Bone marrow (tissue), 2 donors: Measurements from ENCODE around the gene SCNN1G.
"Not testable (repeated sequence)": the region's sequence is repeated elsewhere in the genome, so short reads cannot be mapped to it uniquely, and the experiment has no call there.

Experiments
- DNase-seq, 2 donors: peaks; one replicate each; lab custom pipeline; 2025; lab: John Stamatoyannopoulos, UW

SCNN1G gene, protein sequence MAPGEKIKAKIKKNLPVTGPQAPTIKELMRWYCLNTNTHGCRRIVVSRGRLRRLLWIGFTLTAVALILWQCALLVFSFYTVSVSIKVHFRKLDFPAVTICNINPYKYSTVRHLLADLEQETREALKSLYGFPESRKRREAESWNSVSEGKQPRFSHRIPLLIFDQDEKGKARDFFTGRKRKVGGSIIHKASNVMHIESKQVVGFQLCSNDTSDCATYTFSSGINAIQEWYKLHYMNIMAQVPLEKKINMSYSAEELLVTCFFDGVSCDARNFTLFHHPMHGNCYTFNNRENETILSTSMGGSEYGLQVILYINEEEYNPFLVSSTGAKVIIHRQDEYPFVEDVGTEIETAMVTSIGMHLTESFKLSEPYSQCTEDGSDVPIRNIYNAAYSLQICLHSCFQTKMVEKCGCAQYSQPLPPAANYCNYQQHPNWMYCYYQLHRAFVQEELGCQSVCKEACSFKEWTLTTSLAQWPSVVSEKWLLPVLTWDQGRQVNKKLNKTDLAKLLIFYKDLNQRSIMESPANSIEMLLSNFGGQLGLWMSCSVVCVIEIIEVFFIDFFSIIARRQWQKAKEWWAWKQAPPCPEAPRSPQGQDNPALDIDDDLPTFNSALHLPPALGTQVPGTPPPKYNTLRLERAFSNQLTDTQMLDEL

DNA sequence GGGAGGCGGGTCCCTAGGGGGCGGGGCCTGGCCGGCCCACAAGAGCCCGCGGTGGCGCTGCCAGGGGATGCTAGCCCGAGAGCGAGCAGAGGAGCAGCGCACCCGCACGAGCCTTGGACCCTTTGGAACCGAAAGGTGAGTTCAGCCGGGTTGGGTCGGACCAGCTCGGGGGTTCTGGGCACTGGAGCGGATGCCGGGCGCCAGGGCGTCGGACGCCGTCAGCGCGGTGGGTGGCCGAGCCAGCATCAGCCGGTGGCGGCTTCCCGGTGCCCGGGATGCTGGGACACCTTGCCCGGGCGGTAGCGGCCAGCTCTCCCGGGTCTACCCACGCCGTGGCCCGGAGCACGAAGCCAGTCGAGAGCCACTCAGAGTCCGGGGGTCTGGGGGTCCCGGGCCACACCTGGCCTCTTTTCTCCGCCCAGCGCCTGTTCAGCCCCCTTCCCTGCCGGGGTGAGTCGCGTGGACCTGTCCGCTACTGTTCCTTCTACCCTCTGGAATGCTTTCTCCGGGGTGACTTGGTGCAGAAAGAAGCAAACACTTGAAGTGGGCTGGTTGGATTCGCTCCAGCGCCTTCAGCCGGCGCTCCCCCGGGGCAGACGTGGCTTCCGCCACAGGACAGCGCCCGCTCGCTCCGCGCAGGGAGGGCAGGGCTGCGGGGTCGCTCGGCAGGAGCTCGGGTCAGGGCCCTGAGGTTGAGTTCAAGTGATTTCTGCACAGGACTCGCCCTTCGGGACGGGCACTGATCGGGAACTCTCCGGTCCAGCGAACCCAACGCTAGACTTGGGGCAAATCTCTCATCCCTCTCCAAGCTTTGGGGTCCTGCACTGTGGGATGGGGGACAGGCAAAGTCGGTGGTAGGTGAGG lies at the start of gene SCNN1G:
Gene SCNN1G, plus strand, starts transcription at position 67 of the 864 bp plus-strand sequence. CDS start 3,527 bp downstream, outside the sequence.
- no peak for DNase-seq

DNA sequence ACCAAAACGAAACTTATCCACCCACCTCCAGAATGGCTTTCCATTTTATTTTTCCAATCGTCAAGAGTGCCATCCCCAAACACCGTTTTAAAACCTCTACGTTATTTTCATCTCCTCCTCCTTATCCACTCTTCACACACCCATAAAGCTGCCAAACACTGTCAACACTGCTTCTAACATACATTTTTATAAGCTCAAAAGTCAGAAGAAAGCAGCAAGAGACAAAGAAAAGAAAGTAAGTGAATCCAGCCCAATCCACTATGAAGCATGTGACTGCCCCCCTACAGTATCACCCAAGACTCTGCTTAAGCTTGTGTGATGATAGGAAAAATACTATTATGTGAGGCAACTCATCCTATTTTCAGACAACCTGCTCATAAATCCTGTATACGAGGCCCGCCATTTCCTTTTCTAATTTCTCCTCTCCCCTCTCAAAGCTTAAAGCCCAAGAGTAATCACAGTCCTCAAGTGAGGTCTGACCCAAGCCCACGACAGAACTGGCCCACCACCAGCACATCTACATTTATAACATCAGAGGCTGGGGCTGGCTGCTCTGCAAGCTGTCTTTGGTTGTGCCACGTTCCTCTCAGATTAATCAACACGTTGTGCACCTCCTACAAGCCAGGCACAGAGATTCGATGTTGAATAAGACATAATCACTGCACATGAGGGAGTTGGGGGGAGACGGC lies 49.6 kb upstream of the SCNN1G start:
- DNase-seq = no peak

DNA sequence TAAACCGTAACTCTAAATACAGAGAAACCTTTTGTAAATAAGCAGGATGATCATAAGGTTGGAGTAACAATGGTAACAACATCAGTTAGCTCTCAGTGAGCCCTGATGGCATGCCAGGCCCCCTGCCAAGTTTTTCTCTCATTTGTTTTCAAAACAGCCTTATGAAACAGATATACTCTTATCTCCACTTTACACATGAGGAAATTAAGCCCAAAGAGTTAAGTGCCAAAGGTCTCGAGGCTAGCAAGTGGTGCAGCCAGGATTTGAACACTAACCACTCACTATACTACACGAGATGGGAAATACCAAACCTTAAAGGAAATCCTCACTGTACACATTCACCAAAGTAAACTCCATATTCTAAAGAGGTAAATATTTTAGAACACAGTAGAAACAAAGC lies 48.3 kb upstream of the SCNN1G start:
- DNase-seq = no peak

DNA sequence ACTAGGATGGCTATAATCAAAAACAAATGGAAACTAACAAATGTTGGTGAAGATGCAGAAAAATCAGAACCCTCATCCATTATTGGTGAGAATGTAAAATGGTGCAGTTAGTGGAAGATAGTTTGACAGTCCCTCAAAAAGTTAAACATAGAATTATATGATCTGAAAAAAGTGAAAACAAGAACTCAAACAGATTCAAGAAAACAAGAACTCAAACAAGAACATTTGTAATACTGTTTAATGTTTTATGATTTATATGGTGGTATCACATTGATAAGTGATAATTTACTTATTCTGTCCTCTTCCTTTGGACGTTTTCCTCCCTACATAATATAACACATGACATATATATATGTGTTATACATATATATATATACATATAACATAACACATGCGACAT lies 45.3 kb upstream of the SCNN1G start:
- DNase-seq = no peak

DNA sequence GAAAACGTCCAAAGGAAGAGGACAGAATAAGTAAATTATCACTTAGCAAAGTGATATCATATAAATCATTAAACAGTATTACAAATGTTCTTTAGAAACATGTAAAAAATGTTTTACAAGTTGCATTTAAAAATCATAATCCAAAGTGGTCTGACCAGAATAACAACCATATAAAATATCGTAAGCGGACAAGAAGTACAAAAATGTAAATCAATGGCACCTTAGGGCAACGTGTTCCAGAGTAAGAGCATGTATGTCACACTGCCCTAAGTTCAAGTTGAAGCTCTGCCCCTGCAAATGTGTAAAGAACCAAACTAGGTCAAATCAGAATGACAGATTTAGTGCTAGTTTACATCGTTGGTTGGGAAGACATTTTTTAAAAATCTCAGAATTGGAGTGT lies 44.7 kb upstream of the SCNN1G start:
- no peak for DNase-seq

DNA sequence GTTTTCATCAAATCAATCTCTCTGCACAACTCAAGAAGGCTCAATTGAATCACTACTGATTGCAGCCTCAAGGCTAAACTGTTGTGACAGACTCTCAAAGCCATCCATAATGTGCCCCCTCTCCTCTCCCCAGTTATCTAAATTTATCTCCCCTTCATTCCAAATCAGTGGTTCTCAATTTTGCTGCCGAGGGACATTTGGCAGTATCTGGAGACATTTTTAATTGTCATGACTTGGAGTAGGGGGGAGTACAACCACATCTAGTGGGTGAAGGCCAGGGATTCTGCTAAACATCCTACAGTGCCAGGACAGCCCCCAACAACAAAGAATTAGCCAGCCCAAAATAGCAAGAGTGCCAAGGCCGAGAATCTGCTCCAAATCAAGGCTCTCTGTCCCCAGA lies 42.4 kb upstream of the SCNN1G start:
- DNase-seq = no peak

DNA sequence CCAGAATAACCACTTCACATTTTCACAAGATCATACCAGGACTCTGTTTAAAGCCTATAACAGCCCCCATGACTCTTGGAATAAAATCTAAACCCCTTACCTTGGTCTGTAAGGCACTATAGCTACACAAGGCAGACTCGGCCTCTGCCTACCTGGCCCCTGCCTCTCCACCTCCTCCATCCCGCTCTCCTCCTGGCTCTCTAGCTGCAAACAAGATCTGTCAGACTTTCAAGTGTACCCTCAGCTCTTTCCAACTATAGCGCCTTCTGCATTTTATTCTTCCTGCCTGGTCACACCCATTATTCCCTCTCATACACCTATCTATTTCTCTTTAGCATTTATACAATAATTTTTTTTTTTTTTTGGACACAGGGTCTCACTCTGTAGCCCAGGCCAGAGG lies 41.5 kb upstream of the SCNN1G start:
- DNase-seq = no peak

DNA sequence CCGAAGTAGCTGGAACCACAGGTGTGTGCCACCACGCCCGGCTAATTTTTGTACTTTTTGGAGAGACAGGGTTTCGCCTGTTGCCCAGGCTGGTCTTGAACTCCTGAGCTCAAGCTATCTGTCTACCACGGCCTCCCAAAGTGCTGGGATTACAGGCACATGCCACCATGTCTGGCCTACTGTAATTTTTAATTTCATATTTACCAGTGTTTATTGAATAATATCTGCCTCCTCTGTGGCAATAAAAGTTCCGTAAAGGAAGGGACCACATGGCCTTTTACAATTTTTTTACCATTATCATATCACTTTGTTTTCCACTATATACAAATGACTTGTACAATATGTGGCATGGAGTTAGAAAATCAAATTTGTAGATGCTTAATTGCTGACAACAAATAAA lies 41.0 kb upstream of the SCNN1G start:
- DNase-seq = no peak

DNA sequence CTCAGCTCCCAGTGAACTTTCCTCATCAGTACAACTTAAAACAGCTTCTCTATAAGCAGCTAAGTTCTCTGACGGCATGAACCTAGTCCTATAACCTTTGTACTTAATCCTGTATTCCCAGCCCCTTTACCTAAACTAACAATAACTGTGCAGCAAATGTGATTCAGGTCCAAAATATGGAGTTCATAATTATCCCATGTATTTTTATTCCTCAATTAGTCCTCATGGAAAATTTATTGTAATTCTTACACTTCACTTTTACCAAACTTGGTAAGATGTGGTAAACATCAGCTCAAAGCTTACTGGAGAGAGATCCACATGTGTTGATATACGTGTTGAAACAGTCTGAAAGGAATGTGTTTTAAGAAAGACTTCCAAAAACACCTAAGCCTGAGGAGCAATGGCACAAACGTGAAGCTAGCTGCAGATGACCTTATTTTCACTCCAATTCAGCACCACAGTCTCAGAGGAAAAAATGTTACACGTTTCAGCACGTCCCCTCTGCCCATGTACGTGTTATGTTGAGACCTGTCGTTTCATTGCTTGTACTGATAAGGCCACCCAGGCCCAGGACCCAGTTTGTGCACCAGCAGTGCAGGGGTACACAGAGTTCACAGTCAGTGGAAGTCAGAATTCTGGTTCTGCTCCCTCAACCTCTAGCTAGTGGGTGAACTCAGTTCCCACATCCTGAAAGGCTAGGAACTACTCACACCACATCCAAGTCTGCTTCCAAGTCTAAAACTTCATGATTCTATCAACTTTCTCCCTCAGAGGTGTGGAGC lies 40.4 kb upstream of the SCNN1G start:
- DNase-seq = no peak

DNA sequence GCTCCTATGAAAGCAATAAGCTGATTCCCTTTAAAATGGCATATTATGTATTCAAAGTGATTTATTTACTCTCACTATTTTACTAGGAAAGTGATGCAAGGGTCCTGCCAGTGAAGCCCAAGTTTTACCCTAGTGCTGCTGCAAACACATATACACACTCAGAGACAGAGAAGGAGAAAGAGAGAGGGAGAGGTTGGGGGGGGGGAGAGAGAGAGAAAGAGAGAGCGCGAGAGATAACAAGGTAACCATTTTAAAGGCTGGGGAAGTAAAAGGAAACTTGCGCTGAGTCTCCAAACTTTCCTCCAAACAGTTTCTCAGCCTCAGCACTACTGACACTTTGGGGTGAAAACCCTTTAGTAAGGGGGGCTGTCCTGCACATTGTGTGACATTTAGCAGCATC lies 39.2 kb upstream of the SCNN1G start:
- DNase-seq = no peak

DNA sequence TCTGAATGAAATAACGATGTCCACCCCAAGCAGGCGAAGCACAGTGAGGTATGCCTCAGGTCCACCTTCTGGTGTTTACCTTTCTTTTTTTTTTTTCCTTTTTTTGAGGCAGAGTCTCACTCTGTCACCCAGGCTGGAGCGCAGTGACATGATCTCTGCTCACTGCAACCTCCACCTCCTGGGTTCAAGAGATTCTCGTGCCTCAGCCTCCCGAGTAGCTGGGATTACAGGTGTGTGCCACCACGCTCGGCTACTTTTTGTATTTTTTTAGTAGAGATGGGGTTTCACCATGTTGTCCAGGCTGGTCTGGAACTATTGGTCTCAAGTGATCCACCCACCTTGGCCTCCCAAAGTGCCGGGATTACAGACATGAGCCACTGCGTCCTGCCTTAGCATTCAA lies 38.2 kb upstream of the SCNN1G start:
- DNase-seq = not testable (repeated sequence)

DNA sequence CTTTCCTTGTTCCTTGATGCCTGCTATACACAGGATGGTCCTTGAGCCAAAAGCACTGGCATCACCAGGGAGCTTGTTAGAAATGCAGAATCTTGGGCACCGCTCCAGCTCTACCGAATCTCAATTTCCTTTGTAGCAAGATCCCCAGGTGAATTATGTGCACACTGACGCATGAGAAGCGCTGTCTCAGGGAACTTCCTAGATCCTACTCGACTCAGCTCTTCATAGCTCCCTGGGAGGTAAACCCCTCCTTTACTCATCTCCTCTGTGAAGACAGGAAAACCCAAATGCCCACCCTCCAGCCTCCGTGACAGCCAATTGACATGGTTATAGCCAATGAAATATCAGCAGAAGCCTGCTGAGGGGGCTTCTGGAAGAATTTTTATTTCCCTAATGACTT lies 37.4 kb upstream of the SCNN1G start:
- DNase-seq = no peak

DNA sequence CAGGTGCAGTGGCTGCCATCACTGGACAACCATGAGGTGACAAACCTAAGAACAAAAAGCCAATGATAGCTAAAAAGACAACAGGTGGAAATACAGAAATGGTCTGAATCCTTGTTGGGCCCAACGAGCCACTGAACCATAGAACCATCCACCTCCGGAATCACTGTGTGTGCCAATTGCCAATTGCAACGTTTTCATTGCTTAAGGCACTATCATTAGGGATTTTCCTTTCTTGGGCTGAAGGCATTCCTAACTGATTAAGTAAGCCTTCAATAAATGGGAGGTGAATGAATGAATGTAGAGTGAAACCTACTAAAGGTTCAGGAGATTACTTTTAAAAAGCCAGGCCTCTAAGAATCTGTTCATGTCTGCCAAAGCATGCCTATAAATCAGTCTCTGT lies 36.9 kb upstream of the SCNN1G start:
- no peak for DNase-seq

DNA sequence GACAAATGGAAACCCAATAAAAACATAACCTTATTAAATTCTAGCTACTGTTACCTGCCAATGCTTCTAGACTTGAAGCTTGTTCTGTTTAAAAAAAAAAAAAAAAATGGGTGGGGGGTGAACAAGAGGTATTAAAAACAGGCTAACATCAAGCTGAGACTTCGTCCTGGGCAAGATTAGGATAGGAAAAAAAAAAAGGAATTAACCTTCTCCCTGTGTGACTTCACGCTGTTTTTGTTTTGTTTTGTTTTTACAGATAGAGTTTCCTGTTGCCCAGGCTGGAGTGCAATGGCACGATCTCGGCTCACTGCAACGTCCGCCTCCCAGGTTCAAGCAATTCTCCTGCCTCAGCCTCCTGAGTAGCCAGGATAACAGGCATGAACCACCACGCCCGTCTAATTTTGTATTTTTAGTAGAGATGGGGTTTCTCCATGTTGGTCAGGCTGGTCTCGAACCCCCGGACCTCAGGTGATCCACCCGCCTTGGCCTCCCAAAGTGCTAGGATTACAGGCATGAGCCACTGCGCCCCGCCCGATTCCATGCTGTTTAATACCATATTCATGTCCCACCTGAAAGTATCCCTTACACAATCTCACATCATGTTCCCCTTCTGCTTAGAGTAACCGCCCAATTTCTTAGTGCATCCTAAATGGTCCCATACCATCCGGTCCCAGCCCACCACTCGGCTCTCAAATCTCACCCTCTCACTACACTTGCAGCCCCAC lies 35.5 kb upstream of the SCNN1G start:
- no peak for DNase-seq

DNA sequence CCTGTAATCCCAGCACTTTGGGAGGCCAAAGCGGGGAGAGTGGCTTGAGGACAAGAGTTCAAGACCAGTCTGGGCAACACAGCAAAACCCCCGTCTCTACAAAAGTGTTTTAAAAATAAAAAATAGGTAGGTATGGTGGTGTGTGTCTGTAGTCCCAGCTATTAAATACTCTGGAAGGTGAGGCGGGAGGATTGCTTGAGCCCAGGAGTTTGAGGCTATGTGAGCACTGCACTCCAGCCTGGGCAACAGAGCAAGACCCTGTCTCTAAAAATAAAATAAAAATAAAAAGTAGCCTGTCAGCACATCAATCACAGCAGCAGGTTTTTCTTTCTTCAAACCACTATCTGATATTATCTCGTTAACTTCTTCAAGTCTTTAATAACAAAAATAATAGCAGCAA lies 34.9 kb upstream of the SCNN1G start:
- no peak for DNase-seq

DNA sequence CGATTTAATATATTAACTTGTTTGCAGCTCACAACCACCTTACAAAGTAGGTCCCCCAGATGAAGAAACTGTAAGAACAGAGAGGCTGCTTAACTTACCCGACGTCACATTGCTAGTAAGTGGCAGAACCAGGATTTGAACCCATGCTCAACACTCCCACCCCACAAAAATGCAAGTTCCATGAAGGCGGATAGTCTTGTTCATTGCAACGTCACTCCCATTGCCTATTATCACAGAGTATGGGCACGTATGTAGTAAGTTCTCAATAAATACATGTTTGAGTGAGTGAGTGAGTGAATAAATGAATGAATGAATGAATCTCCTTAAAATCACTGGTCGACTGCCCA lies 34.4 kb upstream of the SCNN1G start:
- DNase-seq = no peak

DNA sequence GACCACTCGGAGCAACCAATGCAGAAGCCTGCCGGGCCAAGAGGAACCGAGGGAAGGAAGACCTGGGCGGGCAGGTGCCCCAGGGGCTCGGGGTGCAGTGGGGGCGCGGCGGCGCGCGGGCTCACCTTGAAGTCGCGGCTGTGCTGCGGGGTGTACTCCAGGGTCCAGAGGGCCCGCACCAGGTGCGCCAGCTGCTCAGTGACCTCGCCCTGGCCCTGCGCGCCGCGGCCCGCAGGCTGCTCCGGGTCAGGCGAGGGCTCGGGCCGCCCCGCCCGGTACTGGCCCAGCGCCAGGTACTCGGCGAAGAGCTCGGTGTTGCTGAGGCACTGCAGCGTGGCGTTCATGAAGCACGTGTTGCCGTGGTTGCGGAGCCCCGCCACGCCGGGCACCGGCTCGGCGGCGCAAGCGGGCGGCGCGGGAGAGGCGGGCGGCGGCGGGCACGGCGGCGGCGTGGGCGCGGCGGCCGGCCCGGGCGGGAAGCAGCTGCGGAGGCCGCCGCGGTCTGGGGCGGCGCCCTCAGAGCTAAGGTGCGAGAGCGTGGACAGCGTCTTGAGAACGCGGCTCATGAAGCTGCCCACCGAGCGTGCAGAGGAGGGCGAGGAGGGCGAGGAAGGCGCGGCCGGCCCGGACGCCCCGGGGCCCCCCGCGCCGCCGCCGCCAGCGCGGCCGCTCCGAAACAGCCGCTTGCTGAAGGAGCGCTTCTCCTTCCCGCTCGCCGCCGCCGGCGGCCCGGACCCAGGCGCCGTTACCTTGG lies 33.9 kb upstream of the SCNN1G start:
- peak in 1 of 2 donors; percentile 57 for DNase-seq

DNA sequence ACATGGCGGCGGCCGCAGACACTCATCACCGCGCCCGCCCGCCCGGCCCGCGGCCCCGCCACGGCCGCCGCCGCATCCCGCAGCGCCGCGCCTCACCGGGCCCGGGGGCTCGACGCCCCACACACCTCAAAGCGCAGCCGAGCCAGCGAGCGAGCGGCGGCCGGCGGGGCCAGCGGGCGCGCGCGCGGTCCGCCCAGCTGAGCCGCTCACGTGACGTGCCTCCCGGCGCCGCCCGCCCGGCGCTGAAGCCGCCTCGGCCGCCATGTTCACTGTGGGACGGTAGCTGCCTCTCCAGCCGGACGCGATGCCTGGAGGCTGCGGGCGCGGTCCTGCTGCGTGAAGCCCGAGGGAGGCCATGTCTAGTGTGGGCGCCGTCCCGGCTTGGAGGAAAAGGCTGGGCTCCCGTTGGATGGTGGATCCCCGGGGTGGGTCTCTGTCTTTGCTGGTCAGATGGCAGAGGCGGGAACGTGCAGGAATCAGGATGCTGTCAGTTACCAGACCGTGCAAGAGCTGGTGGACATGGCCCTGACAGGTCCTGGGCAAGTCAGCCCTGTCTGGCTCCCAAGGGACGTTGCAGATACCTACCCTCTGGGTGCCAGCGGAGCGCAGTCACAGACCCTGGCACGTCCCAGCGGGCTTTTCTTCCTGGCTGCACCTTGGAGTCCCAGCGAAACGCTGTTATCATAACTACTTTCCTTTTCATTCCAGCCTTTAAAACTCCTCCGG lies 33.1 kb upstream of the SCNN1G start, which contains the start of gene USP31:
Gene USP31, minus strand, starts transcription at position 186 of the 726 bp plus-strand sequence. Its CDS starts 182 bp downstream, at position 4.
- DNase-seq = peak; percentile 66 to 75

DNA sequence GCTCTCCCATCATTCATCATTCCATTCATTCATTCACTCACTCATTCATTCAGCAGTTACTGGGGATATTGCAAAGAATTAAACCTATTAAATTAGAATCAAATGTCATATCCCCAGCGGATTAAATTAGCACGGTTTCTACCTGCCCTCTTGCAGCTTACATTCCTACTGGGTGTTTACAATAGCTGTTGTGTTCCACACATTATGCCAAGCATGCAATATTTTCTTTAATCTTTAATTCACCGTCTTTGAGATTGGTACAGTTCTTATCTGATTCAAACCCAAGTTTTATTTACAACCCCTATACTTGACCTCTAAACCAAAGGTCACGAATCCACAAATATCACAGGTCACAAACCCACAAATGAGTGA lies 32.6 kb upstream of the SCNN1G start:
- DNase-seq = no peak
